Mammary microvascular endothelial cell (primary cell): Measurements from ENCODE around the gene DTNB. TPM values are rescaled to one million over a fixed set of nuclear protein-coding genes. Genes with fewer than 3 reads are reported as not detected.

ENCODE experiments used
- total RNA-seq: library from RNA; depleted of rRNA; stranded (reverse); fragments of >200 nt; gene quantifications from 2 replicates; pipeline ENCODE4 v1.2.3, GENCODE V29; 2015

Gene DTNB
- 4.2 and 5.3 TPM in 2 replicates for total RNA-seq

DNA sequence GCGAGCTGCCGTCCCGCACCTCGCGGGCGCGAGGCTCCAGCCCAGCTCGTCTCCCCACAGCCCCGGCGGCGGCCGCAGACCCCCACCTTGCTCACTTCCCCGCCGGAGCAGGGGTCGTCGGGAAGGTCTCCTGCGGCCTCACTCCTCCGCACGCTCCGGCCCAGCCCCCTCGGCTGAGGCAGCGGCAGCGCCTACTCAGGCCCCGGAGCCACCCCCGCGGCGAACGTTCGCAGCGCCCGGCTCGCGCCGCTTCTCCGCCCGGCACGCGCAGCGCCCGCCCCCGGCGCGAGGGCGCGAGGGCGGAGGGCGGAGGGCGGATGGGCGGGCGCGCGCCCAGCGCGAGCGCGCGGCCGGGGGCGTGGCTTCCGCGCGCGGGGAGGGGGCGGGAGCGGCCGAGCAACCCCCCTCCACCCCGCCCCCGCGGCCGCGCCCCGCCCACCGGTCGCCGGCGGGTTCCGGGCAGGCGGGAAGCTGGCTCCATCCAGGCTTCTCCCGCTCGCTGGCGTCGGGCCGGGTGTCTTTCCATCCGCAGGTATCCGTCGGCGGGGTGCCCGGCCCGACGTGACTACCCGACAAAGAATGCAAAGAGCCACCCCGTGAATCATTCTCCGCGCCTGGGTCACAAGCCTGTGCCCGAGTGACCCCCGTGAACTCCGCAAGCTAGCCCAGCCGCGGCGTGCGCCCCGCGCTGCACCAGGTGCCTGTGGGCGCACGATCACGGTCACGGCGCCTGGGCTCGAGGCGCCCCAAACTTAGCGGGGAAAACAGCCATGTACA lies at the start of gene DTNB:
Gene DTNB (minus strand): TSS at position 278 of the 777 bp plus-strand sequence. CDS start 20,917 bp downstream, outside the sequence.

GRCh38 chr2:25341753-25342371 lies 331.5 kb downstream of the DTNB start, which contains the start of gene DNMT3A:
DNMT3A (minus strand) TSS chr2:25341925; CDS start chr2:25313984, 27,941 bp downstream.

Other genes with a start within 250 kb of the DTNB start
- gene ASXL2, start 204.9 kb upstream of the DTNB start, total RNA-seq, result 10.0 and 12.8 TPM in 2 replicates